Measurements from ENCODE around the gene STK39.

DNA sequence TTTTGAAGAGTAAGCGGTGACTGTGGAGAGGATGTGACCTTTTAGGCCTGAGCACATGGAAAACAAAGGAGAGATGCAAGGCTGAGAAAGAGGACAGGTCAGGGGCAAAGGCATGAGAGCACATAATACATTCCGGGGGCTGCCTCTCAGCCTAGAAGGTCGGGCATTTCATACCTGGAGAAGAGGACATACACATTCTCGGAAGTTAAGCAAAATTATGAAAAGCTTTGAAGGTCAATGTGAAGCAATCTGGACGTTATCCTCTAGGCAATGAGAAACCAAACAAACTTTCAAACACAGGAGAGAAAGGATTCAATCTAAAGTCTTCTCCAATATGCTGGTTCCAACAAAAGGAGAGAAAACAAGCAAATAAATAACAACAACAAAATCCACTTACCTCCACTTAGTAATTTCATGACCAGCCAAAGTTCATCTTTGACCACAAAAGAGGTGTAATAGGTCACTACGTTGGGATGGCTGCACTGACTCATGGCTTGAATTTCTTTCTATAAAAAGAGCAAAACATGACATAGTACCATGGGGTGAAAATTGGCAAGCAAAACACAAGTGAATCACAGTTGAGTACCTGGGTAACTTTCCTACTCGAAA lies 80.4 kb downstream of the STK39 start:
- TF ChIP-seq, protein P1, sequence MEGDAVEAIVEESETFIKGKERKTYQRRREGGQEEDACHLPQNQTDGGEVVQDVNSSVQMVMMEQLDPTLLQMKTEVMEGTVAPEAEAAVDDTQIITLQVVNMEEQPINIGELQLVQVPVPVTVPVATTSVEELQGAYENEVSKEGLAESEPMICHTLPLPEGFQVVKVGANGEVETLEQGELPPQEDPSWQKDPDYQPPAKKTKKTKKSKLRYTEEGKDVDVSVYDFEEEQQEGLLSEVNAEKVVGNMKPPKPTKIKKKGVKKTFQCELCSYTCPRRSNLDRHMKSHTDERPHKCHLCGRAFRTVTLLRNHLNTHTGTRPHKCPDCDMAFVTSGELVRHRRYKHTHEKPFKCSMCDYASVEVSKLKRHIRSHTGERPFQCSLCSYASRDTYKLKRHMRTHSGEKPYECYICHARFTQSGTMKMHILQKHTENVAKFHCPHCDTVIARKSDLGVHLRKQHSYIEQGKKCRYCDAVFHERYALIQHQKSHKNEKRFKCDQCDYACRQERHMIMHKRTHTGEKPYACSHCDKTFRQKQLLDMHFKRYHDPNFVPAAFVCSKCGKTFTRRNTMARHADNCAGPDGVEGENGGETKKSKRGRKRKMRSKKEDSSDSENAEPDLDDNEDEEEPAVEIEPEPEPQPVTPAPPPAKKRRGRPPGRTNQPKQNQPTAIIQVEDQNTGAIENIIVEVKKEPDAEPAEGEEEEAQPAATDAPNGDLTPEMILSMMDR (IDR thresholded peaks at IDR 0.05): no peak
- no peak for TF ChIP-seq POLR2A (IDR thresholded peaks at IDR 0.05)

Data from right lobe of liver (tissue), 4 donors.